ENCODE results near the gene NTF4. TPM values are rescaled to one million over a fixed set of nuclear protein-coding genes. Genes with fewer than 3 reads are reported as not detected.
A peak's percentile ranks its signal among the peaks of the same experiment; 100 is the strongest.

NTF4 gene
- total RNA-seq, 3 donors from 2014 or later, result not detected

- peak; percentile 49 to 70 (median 69) for DNase-seq
- intact Hi-C loops (cut with DNase I, micrococcal nuclease), result no loop called here
- H3K36me3 ChIP-seq (ENCODE audit: low read depth), result no peaks in the 10 kb centered on the region
Measured at GRCh38 chr19:49017666-49018351, 46.8 kb downstream of the NTF4 start.

GRCh38 chr19:49017041-49017665 lies 47.5 kb downstream of the NTF4 start, which contains the start of gene LHB:
Gene LHB (minus strand): TSS chr19:49017091. CDS start chr19:49017081, 10 bp downstream.
- ATAC-seq (no peak), DNase-seq (no peak)
- Histone ChIP-seq H3K36me3 (ENCODE audit: low read depth) (no peaks in the 10 kb centered on the region), H3K4me1 (ENCODE audit: low read depth) (peaks cover 12% of the 10 kb centered on the region), H3K4me3 (no peak within 1 kb of the TSS), H3K9me3 (no peaks in the 10 kb centered on the region)
- intact Hi-C loops (cut with DNase I, micrococcal nuclease), result no loop called here
- TF ChIP-seq CTCF (IDR thresholded peaks at IDR 0.05), result no peak

More at GRCh38 chr19:49017666-49018351, 46.8 kb downstream of the NTF4 start:
- ATAC-seq, result peak; percentile 72
- Histone ChIP-seq H3K4me1 (ENCODE audit: low read depth) (peaks cover 12% of the 10 kb centered on the region), H3K4me3 (no peak overlapping the region), H3K9me3 (no peaks in the 10 kb centered on the region)
- peak; percentile 33 for TF ChIP-seq CTCF (IDR thresholded peaks at IDR 0.05)

- Histone ChIP-seq H3K36me3 (ENCODE audit: low read depth) (no peaks in the 10 kb centered on the region), H3K9me3 (no peaks in the 10 kb centered on the region), H3K4me3 (no peak overlapping the region), H3K4me1 (ENCODE audit: low read depth) (peaks cover 12% of the 10 kb centered on the region)
- TF ChIP-seq CTCF (IDR thresholded peaks at IDR 0.05), result no peak
- ATAC-seq, result no peak
- intact Hi-C loops (cut with DNase I, micrococcal nuclease), result no loop called here
- DNase-seq, result no peak
Measured at GRCh38 chr19:49016067-49016839, 48.4 kb downstream of the NTF4 start.

GRCh38 chr19:49014870-49015255 lies 49.8 kb downstream of the NTF4 start:
- H3K4me3 ChIP-seq, result no peak overlapping the region
- DNase-seq (no peak), ATAC-seq (no peak)
- no peaks in the 10 kb centered on the region for H3K9me3 ChIP-seq
- TF ChIP-seq CTCF (IDR thresholded peaks at IDR 0.05), result no peak
- H3K36me3 ChIP-seq (ENCODE audit: low read depth), result no peaks in the 10 kb centered on the region
- peaks cover 12% of the 10 kb centered on the region for H3K4me1 ChIP-seq (ENCODE audit: low read depth)
- intact Hi-C loops (cut with DNase I, micrococcal nuclease), result no loop called here

- DNase-seq (no peak), ATAC-seq (no peak)
- H3K4me1 ChIP-seq (ENCODE audit: low read depth), result peaks cover 12% of the 10 kb centered on the region
- H3K36me3 ChIP-seq (ENCODE audit: low read depth), result no peaks in the 10 kb centered on the region
- no peaks in the 10 kb centered on the region for H3K9me3 ChIP-seq
- TF ChIP-seq CTCF (IDR thresholded peaks at IDR 0.05), result no peak
- intact Hi-C loops (cut with DNase I, micrococcal nuclease), result no loop called here
- H3K4me3 ChIP-seq, result no peak overlapping the region
Measured at GRCh38 chr19:49014123-49014869, 50.3 kb downstream of the NTF4 start.

Measured in mucosa of descending colon (tissue), 3 donors.